Measurements from ENCODE around the gene GUCA1C.

DNA sequence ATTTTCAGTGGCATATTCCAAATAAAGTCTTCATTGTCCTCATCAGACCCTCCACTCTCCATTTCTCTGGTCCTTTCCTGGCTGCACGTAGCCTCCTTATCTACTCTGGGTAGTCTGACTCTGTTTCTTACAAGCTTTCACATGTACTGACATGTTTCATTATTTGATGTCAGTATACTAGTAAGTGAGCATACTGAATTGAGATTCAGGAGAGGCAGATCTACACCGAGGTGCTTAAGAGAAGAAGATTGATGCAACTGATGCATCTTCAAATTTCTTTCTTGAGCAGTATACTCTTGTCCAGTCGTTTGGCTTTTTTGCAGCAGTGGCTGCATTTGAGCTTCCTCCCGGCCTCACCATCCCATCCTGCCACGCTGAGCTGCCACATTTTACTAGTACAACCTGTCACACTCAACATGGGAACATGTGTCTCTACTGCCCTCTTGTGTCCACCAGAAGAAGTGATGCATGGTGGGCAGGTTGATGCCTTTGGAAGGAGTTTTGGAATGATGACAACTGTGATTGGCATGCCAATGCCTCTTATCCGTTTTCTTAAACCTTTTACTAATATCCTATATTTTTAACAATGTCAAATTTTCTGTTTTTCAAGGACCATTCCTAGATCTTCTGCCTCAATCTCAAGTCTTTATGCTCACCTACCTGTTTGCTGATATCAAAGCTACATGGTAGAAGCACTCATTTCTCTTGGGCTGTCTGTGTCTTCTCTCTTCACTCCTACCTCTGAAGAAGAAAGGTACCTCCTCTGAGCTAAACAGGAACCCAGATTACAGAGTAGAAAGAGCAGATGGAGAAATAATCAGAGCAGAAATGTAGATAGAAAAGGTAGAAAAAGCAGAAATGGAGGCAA lies 38.7 kb downstream of the GUCA1C start:
- TF ChIP-seq, protein P1, sequence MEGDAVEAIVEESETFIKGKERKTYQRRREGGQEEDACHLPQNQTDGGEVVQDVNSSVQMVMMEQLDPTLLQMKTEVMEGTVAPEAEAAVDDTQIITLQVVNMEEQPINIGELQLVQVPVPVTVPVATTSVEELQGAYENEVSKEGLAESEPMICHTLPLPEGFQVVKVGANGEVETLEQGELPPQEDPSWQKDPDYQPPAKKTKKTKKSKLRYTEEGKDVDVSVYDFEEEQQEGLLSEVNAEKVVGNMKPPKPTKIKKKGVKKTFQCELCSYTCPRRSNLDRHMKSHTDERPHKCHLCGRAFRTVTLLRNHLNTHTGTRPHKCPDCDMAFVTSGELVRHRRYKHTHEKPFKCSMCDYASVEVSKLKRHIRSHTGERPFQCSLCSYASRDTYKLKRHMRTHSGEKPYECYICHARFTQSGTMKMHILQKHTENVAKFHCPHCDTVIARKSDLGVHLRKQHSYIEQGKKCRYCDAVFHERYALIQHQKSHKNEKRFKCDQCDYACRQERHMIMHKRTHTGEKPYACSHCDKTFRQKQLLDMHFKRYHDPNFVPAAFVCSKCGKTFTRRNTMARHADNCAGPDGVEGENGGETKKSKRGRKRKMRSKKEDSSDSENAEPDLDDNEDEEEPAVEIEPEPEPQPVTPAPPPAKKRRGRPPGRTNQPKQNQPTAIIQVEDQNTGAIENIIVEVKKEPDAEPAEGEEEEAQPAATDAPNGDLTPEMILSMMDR (IDR thresholded peaks at IDR 0.05) = peak; percentile 57 to 91 (median 82)
- no peak for TF ChIP-seq POLR2A (IDR thresholded peaks at IDR 0.05)

Data from thyroid gland (tissue), 4 donors.